WTC11 (cell line): ENCODE data around the gene ZNF77.

Experiments
- ATF6 ChIP-seq: sonication (generic); formaldehyde crosslinking; IDR thresholded peaks from 2 replicates; pipeline ENCODE4 v1.8.1; 2023; ENCODE audit warnings: mild to moderate bottlenecking, missing genetic modification reagents
- CTCF ChIP-seq: fragments of 200-600 bp; IDR thresholded peaks from 2 replicates; pipeline ENCODE4 v1.8.0; 2022; ENCODE audit warnings: antibody characterized with exemption
- FOXJ3 ChIP-seq: sonication (generic); formaldehyde crosslinking; IDR thresholded peaks from 2 replicates; pipeline ENCODE4 v1.9.0; 2021; ENCODE audit warnings: missing genetic modification reagents, mild to moderate bottlenecking, borderline replicate concordance
- HMGXB4 ChIP-seq: sonication (generic); formaldehyde crosslinking; IDR thresholded peaks from 2 replicates; pipeline ENCODE4 v1.8.1; 2023; ENCODE audit warnings: mild to moderate bottlenecking, moderate library complexity, missing genetic modification reagents
- MAX ChIP-seq: sonication (generic); formaldehyde crosslinking; IDR thresholded peaks from 2 replicates; pipeline ENCODE4 v1.8.0; 2022; ENCODE audit warnings: mild to moderate bottlenecking, missing genetic modification reagents
- SP1 ChIP-seq: sonication (generic); formaldehyde crosslinking; conservative IDR thresholded peaks from 2 replicates; pipeline ENCODE4 v1.8.1; 2022; ENCODE audit warnings: missing genetic modification reagents
- USF1 ChIP-seq: sonication (generic); formaldehyde crosslinking; IDR thresholded peaks from 2 replicates; pipeline ENCODE4 v1.8.0; 2022; ENCODE audit warnings: mild to moderate bottlenecking, missing genetic modification reagents
- USF2 ChIP-seq: sonication (generic); formaldehyde crosslinking; IDR thresholded peaks from 2 replicates; pipeline ENCODE4 v1.8.1; 2023; ENCODE audit warnings: mild to moderate bottlenecking, missing genetic modification reagents, moderate library complexity
- ZNF121 ChIP-seq: sonication (generic); formaldehyde crosslinking; IDR thresholded peaks from 2 replicates; pipeline ENCODE4 v1.8.0; 2023; ENCODE audit warnings: missing genetic modification reagents
- ZNF232 ChIP-seq: sonication (generic); formaldehyde crosslinking; IDR thresholded peaks from 2 replicates; pipeline ENCODE4 v1.8.0; 2022; ENCODE audit warnings: mild to moderate bottlenecking, missing genetic modification reagents
- ZNF263 ChIP-seq: sonication (generic); formaldehyde crosslinking; IDR thresholded peaks from 2 replicates; pipeline ENCODE4 v1.8.1; 2022; ENCODE audit warnings: low read depth, mild to moderate bottlenecking, moderate library complexity, missing genetic modification reagents

- TF ChIP-seq CTCF (no peak), ZNF121 (CRISPR knock-in tag) (no peak), HMGXB4 (CRISPR knock-in tag) (no peak), ATF6 (CRISPR knock-in tag) (no peak), USF1 (CRISPR knock-in tag) (no peak), MAX (no peak), USF2 (CRISPR knock-in tag) (no peak), ZNF232 (no peak), SP1 (CRISPR knock-in tag) (no peak), FOXJ3 (CRISPR knock-in tag) (no peak), ZNF263 (CRISPR knock-in tag) (no peak)
Measured at GRCh38 chr19:2917275-2918184, 27.2 kb downstream of the ZNF77 start.
